ENCODE measurements around the gene CCDC57. TPM values are rescaled to one million over a fixed set of nuclear protein-coding genes. Genes with fewer than 3 reads are reported as not detected.

The CCDC57 gene
- total RNA-seq, 1 donor from 2014 or later, result 56.6 TPM

GRCh38 chr17:82157046-82158035 is 55.3 kb downstream of the CCDC57 start:
- H3K4me1 Mint-ChIP-seq, result no peaks in the 10 kb centered on the region
- no peaks in the 10 kb centered on the region for H3K27me3 Mint-ChIP-seq
- H3K36me3 Mint-ChIP-seq (ENCODE audit: low read depth), result peaks cover 12% of the 10 kb centered on the region
- ChIA-PET POLR2A (no interaction called here), CTCF (no interaction called here)
- ATAC-seq (ENCODE audit: low read depth) (no peak), DNase-seq (no peak)
- no peaks in the 10 kb centered on the region for H3K9me3 Mint-ChIP-seq
- intact Hi-C loops (cut with micrococcal nuclease), result no loop called here
- no peak overlapping the region for H3K4me3 Mint-ChIP-seq
- H3K27ac Mint-ChIP-seq, result no peak overlapping the region
- TF ChIP-seq CTCF (IDR thresholded peaks at IDR 0.05), result no peak

- H3K27ac Mint-ChIP-seq, result no peak overlapping the region
- CTCF ChIA-PET, result interaction anchor here (1.2 to 3.1 kb wide), 2 partner anchors 126 to 197 kb away, joined by 3 to 15 read pairs; no protein-coding TSS in a partner anchor
Measured at GRCh38 chr17:82156284-82156925, 56.2 kb downstream of the CCDC57 start.

GRCh38 chr17:82155606-82156005 is 57.0 kb downstream of the CCDC57 start:
- DNase-seq (no peak), ATAC-seq (ENCODE audit: low read depth) (no peak)
- Mint-ChIP-seq H3K27ac (no peak overlapping the region), H3K27me3 (no peaks in the 10 kb centered on the region), H3K36me3 (ENCODE audit: low read depth) (peaks cover 10% of the 10 kb centered on the region), H3K9me3 (no peaks in the 10 kb centered on the region), H3K4me1 (no peaks in the 10 kb centered on the region), H3K4me3 (no peak overlapping the region)
- intact Hi-C loops (cut with micrococcal nuclease), result no loop called here
- ChIA-PET POLR2A (no interaction called here), CTCF (interaction anchor here (1.2 to 3.1 kb wide), 2 partner anchors 125 to 196 kb away, joined by 3 to 15 read pairs; no protein-coding TSS in a partner anchor)
- TF ChIP-seq CTCF (IDR thresholded peaks at IDR 0.05), result no peak

More at GRCh38 chr17:82156284-82156925, 56.2 kb downstream of the CCDC57 start:
- DNase-seq (no peak), ATAC-seq (ENCODE audit: low read depth) (no peak)
- Mint-ChIP-seq H3K27me3 (no peaks in the 10 kb centered on the region), H3K4me1 (no peaks in the 10 kb centered on the region), H3K36me3 (ENCODE audit: low read depth) (peaks cover 10% of the 10 kb centered on the region), H3K4me3 (no peak overlapping the region), H3K9me3 (no peaks in the 10 kb centered on the region)
- POLR2A ChIA-PET, result no interaction called here
- no peak for TF ChIP-seq CTCF (IDR thresholded peaks at IDR 0.05)
- intact Hi-C loops (cut with micrococcal nuclease), result no loop called here

- ATAC-seq (ENCODE audit: low read depth) (no peak), DNase-seq (no peak)
- no peak for TF ChIP-seq CTCF (IDR thresholded peaks at IDR 0.05)
- Mint-ChIP-seq H3K4me3 (no peak overlapping the region), H3K9me3 (no peaks in the 10 kb centered on the region), H3K27me3 (no peaks in the 10 kb centered on the region), H3K36me3 (ENCODE audit: low read depth) (peaks cover 7% of the 10 kb centered on the region), H3K4me1 (no peaks in the 10 kb centered on the region), H3K27ac (no peak overlapping the region)
- ChIA-PET CTCF (interaction anchor here (1.2 to 3.1 kb wide), 2 partner anchors 125 to 195 kb away, joined by 3 to 15 read pairs; no protein-coding TSS in a partner anchor), POLR2A (no interaction called here)
- intact Hi-C loops (cut with micrococcal nuclease), result loop anchor here (5.0 kb wide), 1 partner anchor 48 kb away; no protein-coding TSS in a partner anchor
Measured at GRCh38 chr17:82154881-82155331, 57.7 kb downstream of the CCDC57 start.

Data from activated B cell treated with CpG ODN at 0.5 μM for 24 hours (primary cell).